Kidney (tissue), 14 donors: ENCODE measurements around the gene HDLBP. TPM values are rescaled to one million over a fixed set of nuclear protein-coding genes. Genes with fewer than 3 reads are reported as not detected.

Experiments
- DNase-seq, 5 donors: peaks; one replicate each; pipeline ENCODE4 v3.0.0-alpha.2; 2013 to 2020
- FAIRE-seq: peaks from 2 replicates; lab custom pipeline; 2012; peaks lifted over from hg19 to GRCh38; lab: Jason Lieb, UNC
- H3K27ac ChIP-seq, 2 donors: one replicate each; pipeline ENCODE4 v1.7.0; 2013; ENCODE audit warnings: low read depth in 2 of 2, low read length in 2 of 2, inconsistent platforms in 1 of 2
- H3K27me3 ChIP-seq: one replicate; pipeline ENCODE4 v1.7.1; 2013; ENCODE audit warnings: low read length, inconsistent platforms; ENCODE audit not compliant: control insufficient read depth, insufficient read depth
- H3K36me3 ChIP-seq, 3 donors: one replicate each; pipeline versions ENCODE4 v1.7.0 to v1.7.1; 2013; ENCODE audit warnings: low read length in 3 of 3, control low read depth in 1 of 3, inconsistent platforms in 1 of 3; ENCODE audit not compliant: insufficient read depth in 3 of 3, control insufficient read depth in 2 of 3
- H3K4me1 ChIP-seq, 3 donors: one replicate each; pipeline versions ENCODE4 v1.7.0 to v1.7.1; 2013; ENCODE audit warnings: low read length in 3 of 3, inconsistent platforms in 1 of 3, low read depth in 1 of 3; ENCODE audit not compliant: control insufficient read depth in 2 of 3, insufficient read depth in 2 of 3
- H3K4me3 ChIP-seq, 3 donors: one replicate each; pipeline versions ENCODE4 v1.7.0 to v1.8.1; 2013; ENCODE audit warnings: low read length in 3 of 3, control low read depth in 1 of 3, inconsistent platforms in 1 of 3
- H3K9ac ChIP-seq, 3 donors: one replicate each; pipeline versions ENCODE4 v1.7.0 to v1.7.1; 2013; ENCODE audit warnings: low read length in 3 of 3, control low read depth in 1 of 3, inconsistent platforms in 1 of 3
- H3K9me3 ChIP-seq, 3 donors: one replicate each; pipeline versions ENCODE4 v1.7.0 to v1.7.1; 2013; ENCODE audit warnings: low read length in 3 of 3, control low read depth in 1 of 3, inconsistent platforms in 1 of 3; ENCODE audit not compliant: control insufficient read depth in 2 of 3, insufficient read depth in 1 of 3
- CTCF ChIP-seq: IDR thresholded peaks from 3 replicates; pipeline ENCODE4 v1.5.1; 2012; ENCODE audit warnings: mild to moderate bottlenecking, moderate library complexity, borderline replicate concordance; ENCODE audit not compliant: insufficient read depth; ENCODE audit errors: extremely low read depth
- intact Hi-C: fragments of 100-400 bp; cut with DNase I; formaldehyde crosslinking; loops from one replicate; pipeline ENCODE4 v1.11.1; 2022
- polyA plus RNA-seq: library from polyadenylated mRNA; stranded (reverse); fragments of 350-450 nt; fragmentation: Illumina TruSeq; extraction: RNeasy Lipid Tissue Mini Kit (QIAGEN cat#74804); gene quantifications from one replicate; pipeline ENCODE4 v1.2.3, GENCODE V29; 2014; ENCODE audit warnings: low read depth, low replicate concordance; ENCODE audit not compliant: insufficient read depth
- total RNA-seq: library from RNA; stranded (reverse); fragmentation: NEBNext Ultra II Directional; extraction: Animal tissue kit (Norgen Biotek cat#: 25700); gene quantifications from one replicate; pipeline ENCODE4 v1.2.1, GENCODE V29; 2021
- donor health status: control.
- donor health status: control.
- donor health status: control.
- donor health status: control.
- donor health status: control.
- donor health status: DM: yes; HTN: yes; CAD: no.
- donor health status: Normal renal cell carcinoma (clear cell type).

The HDLBP gene
- total and polyA plus RNA-seq, 2 donors from 2014 or later = 256 to 356 TPM

- no peak for TF ChIP-seq CTCF
- Histone ChIP-seq H3K27ac (no peak overlapping the region), H3K4me1 (peaks cover 0 to 24% (median 15%) of the 10 kb centered on the region in 3 donors), H3K9me3 (no peaks in the 10 kb centered on the region), H3K4me3 (no peak overlapping the region), H3K36me3 (peaks cover 4 to 36% (median 32%) of the 10 kb centered on the region in 3 donors), H3K27me3 (no peaks in the 10 kb centered on the region), H3K9ac (no peak overlapping the region)
- no peak for FAIRE-seq
- no peak for DNase-seq
- intact Hi-C loops = no loop called here
Measured at GRCh38 chr2:241267249-241268067, 48.0 kb downstream of the HDLBP start.

DNA sequence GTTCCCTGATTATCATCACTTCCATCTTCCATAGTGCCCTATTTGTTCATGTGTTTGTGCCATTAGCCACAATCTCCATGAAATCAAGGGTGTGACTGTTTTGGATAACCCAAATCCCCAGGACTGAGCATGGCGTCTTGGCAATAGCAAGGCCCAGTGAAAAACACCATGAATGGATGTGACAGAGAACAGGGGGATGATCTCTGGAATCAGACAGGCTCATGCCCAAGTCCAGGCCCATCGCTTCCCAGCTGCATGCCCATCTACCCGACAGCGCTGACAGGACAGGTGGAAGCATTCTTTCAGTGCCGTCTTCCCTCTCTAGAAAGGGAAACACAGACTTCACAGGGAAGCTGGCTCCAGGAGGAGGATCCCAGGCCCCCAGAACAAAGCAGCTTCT, 50.0 kb downstream of the HDLBP start:
- H3K4me3 ChIP-seq = no peak overlapping the region
- no peak for DNase-seq
- H3K27me3 ChIP-seq = no peaks in the 10 kb centered on the region
- H3K27ac ChIP-seq = no peak overlapping the region
- H3K9me3 ChIP-seq = no peaks in the 10 kb centered on the region
- FAIRE-seq = no peak
- no peak for TF ChIP-seq CTCF
- peaks cover 0 to 16% (median 6%) of the 10 kb centered on the region in 3 donors for H3K4me1 ChIP-seq
- no peak overlapping the region for H3K9ac ChIP-seq
- intact Hi-C loops = no loop called here
- H3K36me3 ChIP-seq = peaks cover 8 to 55% (median 44%) of the 10 kb centered on the region in 3 donors

- H3K9ac ChIP-seq = no peak overlapping the region
- H3K4me3 ChIP-seq = no peak overlapping the region
- H3K4me1 ChIP-seq = peaks cover 0 to 2% (median 0%) of the 10 kb centered on the region in 3 donors
- intact Hi-C loops = no loop called here
- DNase-seq (no peak), FAIRE-seq (no peak)
- H3K27me3 ChIP-seq = no peaks in the 10 kb centered on the region
- no peak overlapping the region for H3K27ac ChIP-seq
- no peaks in the 10 kb centered on the region for H3K9me3 ChIP-seq
- peaks cover 9 to 59% (median 41%) of the 10 kb centered on the region in 3 donors for H3K36me3 ChIP-seq
- TF ChIP-seq CTCF = no peak
Measured at GRCh38 chr2:241263061-241263460, 52.4 kb downstream of the HDLBP start.
